ENCODE data around the gene MMEL1.
"Not testable (repeated sequence)": the region's sequence is repeated elsewhere in the genome, so short reads cannot be mapped to it uniquely, and the experiment has no call there.

Gene MMEL1

DNA sequence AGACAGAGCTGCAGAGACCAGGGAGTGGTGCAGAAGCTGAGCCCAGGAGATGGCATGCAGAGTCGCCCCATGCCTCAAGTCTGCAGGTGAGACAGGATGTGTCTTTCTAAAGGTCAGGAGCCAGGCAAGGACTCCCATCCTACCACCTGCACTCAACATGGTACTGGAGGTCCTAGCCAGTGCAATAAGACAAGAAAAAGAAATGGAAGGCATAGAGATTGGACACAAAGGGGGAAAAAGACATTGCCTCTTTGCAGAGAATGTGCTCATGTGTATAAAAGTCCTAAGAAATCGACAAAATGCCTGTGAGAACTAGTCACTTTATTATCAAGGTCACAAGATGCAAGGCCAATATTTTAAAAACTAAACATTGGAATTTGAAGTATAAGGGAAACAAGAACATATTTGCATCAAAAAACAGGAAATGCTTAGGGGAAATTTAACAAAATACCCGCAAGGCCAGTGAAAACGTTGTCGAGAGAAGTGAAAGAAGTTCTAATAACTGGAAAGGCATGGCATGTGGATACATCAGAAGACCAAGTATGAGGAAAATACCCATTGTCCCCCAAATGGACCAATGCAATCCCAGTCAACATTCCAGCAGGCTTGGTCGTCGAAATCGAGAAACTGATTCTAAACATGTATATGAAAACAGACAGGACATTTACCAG lies 59.4 kb downstream of the MMEL1 start:
- Histone ChIP-seq H3K27ac (ENCODE audit: extremely low read depth, low read depth, low read length) (no peak overlapping the region), H3K4me1 (ENCODE audit: control insufficient read depth, insufficient read depth, low read length) (no peaks in the 10 kb centered on the region), H3K4me3 (ENCODE audit: low read depth, low read length) (no peak overlapping the region), H3K9me3 (ENCODE audit: control insufficient read depth, insufficient read depth, low read depth, low read length) (no peaks in the 10 kb centered on the region), H3K36me3 (ENCODE audit: control insufficient read depth in 2 of 2, insufficient read depth in 1 of 2, low read length in 2 of 2) (no peaks in the 10 kb centered on the region)
- TF ChIP-seq GLI4 (tag by site-specific recombination; IDR thresholded peaks at IDR 0.05) (no peak), ZBTB7A (tag by site-specific recombination; IDR thresholded peaks at IDR 0.05; ENCODE audit: low read depth) (no peak), SP7 (tag by site-specific recombination; IDR thresholded peaks at IDR 0.05) (no peak), SETDB1 (IDR thresholded peaks at IDR 0.05; ENCODE audit: insufficient read length, low read length) (peak; percentile 83)
- ChIA-PET CTCF (interaction anchor here (1.0 kb wide), 1 partner anchor 12 kb away, joined by 3 read pairs; no protein-coding TSS in a partner anchor), POLR2A (no interaction called here)

DNA sequence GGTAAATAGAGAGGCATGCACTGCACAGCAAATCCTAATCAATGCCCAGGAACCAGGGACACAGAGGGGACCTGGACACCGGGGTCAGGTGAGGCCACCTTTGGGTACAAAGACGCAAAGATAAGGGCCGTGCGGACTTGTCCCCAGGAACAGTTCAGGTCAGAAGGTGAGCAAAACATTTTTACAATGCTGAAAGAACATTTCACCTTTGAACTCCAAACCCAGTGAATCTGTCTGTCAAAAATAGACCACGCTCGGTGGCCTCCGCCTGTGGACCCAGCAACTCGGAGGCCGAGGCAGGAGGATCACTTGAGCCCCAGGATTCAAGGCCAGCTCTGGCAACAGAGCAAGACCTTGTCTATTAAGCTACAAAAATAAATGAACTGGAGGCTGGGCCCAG lies 61.5 kb downstream of the MMEL1 start:
- no peak overlapping the region for H3K4me3 ChIP-seq (ENCODE audit: low read depth, low read length)
- CTCF ChIA-PET, result interaction anchor here (1.3 kb wide), 1 partner anchor 24 kb away, joined by 9 read pairs; no protein-coding TSS in a partner anchor
- no peaks in the 10 kb centered on the region for H3K4me1 ChIP-seq (ENCODE audit: control insufficient read depth, insufficient read depth, low read length)
- H3K36me3 ChIP-seq (ENCODE audit: control insufficient read depth in 2 of 2, insufficient read depth in 1 of 2, low read length in 2 of 2), result no peaks in the 10 kb centered on the region
- no peak overlapping the region for H3K27ac ChIP-seq (ENCODE audit: extremely low read depth, low read depth, low read length)
- POLR2A ChIA-PET, result interaction anchor here (1.1 kb wide), 1 partner anchor 14 kb away, joined by 5 read pairs; no protein-coding TSS in a partner anchor
- TF ChIP-seq ZNF292 (tag by site-specific recombination; IDR thresholded peaks at IDR 0.05; ENCODE audit: borderline replicate concordance, low read depth) (no peak), ZNF530 (tag by site-specific recombination; IDR thresholded peaks at IDR 0.05; ENCODE audit: low read depth) (no peak), ZNF654 (tag by site-specific recombination; IDR thresholded peaks at IDR 0.05; ENCODE audit: low read depth) (no peak)
- TF ChIP-seq, protein P1, sequence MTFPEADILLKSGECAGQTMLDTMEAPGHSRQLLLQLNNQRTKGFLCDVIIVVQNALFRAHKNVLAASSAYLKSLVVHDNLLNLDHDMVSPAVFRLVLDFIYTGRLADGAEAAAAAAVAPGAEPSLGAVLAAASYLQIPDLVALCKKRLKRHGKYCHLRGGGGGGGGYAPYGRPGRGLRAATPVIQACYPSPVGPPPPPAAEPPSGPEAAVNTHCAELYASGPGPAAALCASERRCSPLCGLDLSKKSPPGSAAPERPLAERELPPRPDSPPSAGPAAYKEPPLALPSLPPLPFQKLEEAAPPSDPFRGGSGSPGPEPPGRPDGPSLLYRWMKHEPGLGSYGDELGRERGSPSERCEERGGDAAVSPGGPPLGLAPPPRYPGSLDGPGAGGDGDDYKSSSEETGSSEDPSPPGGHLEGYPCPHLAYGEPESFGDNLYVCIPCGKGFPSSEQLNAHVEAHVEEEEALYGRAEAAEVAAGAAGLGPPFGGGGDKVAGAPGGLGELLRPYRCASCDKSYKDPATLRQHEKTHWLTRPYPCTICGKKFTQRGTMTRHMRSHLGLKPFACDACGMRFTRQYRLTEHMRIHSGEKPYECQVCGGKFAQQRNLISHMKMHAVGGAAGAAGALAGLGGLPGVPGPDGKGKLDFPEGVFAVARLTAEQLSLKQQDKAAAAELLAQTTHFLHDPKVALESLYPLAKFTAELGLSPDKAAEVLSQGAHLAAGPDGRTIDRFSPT (tag by site-specific recombination; IDR thresholded peaks at IDR 0.05), result no peak
- TF ChIP-seq, protein P2, sequence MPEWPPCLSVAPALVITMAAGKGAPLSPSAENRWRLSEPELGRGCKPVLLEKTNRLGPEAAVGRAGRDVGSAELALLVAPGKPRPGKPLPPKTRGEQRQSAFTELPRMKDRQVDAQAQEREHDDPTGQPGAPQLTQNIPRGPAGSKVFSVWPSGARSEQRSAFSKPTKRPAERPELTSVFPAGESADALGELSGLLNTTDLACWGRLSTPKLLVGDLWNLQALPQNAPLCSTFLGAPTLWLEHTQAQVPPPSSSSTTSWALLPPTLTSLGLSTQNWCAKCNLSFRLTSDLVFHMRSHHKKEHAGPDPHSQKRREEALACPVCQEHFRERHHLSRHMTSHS (tag by site-specific recombination; IDR thresholded peaks at IDR 0.05), result no peak
- H3K9me3 ChIP-seq (ENCODE audit: control insufficient read depth, insufficient read depth, low read depth, low read length), result no peaks in the 10 kb centered on the region

DNA sequence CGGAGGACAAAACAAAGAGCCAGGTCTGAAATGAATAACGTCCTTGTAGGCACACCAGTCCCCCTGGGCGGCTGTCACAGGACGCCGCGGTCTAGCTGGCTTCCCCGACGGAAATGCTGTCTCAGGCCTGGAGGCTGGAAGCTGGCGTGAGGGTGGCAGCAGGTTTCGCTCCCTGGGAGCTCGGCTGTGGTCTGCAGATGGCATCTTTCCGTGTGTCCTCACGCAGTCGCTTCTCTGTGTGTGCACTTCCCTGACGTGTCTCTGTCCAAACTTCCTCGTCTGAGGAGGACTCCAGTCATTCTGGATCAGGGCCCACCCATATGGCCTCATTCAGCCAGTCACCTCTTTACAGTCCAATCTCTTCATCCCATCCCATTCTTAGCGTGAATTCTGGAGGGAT lies 62.5 kb downstream of the MMEL1 start:
- Histone ChIP-seq H3K9me3 (ENCODE audit: control insufficient read depth, insufficient read depth, low read depth, low read length) (no peaks in the 10 kb centered on the region), H3K36me3 (ENCODE audit: control insufficient read depth in 2 of 2, insufficient read depth in 1 of 2, low read length in 2 of 2) (no peaks in the 10 kb centered on the region), H3K4me1 (ENCODE audit: control insufficient read depth, insufficient read depth, low read length) (no peaks in the 10 kb centered on the region), H3K27ac (ENCODE audit: extremely low read depth, low read depth, low read length) (no peak overlapping the region), H3K4me3 (ENCODE audit: low read depth, low read length) (no peak overlapping the region)
- POLR2A ChIA-PET, result no interaction called here
- TF ChIP-seq ZNF707 (tag by site-specific recombination; IDR thresholded peaks at IDR 0.05) (no peak), KLF1 (tag by site-specific recombination; IDR thresholded peaks at IDR 0.05) (no peak), KLF7 (tag by site-specific recombination; IDR thresholded peaks at IDR 0.05; ENCODE audit: borderline replicate concordance) (no peak)
- TF ChIP-seq, protein P3, sequence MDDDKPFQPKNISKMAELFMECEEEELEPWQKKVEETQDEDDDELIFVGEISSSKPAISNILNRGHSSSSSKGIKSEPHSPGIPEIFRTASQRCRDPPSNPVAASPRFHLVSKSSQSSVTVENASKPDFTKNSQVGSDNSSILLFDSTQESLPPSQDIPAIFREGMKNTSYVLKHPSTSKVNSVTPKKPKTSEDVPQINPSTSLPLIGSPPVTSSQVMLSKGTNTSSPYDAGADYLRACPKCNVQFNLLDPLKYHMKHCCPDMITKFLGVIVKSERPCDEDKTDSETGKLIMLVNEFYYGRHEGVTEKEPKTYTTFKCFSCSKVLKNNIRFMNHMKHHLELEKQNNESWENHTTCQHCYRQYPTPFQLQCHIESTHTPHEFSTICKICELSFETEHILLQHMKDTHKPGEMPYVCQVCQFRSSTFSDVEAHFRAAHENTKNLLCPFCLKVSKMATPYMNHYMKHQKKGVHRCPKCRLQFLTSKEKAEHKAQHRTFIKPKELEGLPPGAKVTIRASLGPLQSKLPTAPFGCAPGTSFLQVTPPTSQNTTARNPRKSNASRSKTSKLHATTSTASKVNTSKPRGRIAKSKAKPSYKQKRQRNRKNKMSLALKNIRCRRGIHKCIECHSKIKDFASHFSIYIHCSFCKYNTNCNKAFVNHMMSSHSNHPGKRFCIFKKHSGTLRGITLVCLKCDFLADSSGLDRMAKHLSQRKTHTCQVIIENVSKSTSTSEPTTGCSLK (tag by site-specific recombination; IDR thresholded peaks at IDR 0.05), result no peak
- CTCF ChIA-PET, result no interaction called here

DNA sequence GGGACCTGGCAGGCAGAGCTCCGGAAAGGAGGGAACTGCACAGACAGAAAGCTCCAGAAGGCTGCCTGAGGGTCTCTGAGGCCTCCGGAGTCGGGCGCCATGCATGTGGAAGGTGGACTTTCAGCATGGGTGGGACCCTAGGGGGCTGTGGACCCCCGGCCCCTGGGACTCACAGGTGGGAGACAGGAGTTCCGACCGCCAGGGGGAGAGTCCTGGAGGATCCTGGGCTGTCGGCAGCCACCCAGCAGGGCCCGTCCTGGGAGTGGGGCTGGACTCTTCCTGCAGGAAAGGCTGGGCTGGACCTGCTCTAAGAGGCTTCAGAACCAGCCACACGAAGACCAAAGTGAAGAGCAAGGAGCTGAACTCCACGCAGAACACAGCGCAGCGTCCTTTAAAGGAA lies 63.1 kb downstream of the MMEL1 start:
- POLR2A ChIA-PET, result not testable (repeated sequence)

More for the DNA sequence above, 63.1 kb downstream of the MMEL1 start:
- H3K4me1 ChIP-seq (ENCODE audit: control insufficient read depth, insufficient read depth, low read length); H3K4me3 ChIP-seq (ENCODE audit: low read depth, low read length); CTCF ChIA-PET; H3K9me3 ChIP-seq (ENCODE audit: control insufficient read depth, insufficient read depth, low read depth, low read length); H3K36me3 ChIP-seq (ENCODE audit: control insufficient read depth in 2 of 2, insufficient read depth in 1 of 2, low read length in 2 of 2); H3K27ac ChIP-seq (ENCODE audit: extremely low read depth, low read depth, low read length): not testable (repeated sequence)
